Myometrial cell (primary cell): Measurements from ENCODE around the gene LCN12. TPM values are rescaled to one million over a fixed set of nuclear protein-coding genes. Genes with fewer than 3 reads are reported as not detected.

Experiments used
- total RNA-seq: library from RNA; depleted of rRNA; stranded (reverse); fragments of >200 nt; gene quantifications from 2 replicates; pipeline ENCODE4 v1.2.3, GENCODE V29; 2015

Gene LCN12
- total RNA-seq = not detected in 2 replicates

DNA sequence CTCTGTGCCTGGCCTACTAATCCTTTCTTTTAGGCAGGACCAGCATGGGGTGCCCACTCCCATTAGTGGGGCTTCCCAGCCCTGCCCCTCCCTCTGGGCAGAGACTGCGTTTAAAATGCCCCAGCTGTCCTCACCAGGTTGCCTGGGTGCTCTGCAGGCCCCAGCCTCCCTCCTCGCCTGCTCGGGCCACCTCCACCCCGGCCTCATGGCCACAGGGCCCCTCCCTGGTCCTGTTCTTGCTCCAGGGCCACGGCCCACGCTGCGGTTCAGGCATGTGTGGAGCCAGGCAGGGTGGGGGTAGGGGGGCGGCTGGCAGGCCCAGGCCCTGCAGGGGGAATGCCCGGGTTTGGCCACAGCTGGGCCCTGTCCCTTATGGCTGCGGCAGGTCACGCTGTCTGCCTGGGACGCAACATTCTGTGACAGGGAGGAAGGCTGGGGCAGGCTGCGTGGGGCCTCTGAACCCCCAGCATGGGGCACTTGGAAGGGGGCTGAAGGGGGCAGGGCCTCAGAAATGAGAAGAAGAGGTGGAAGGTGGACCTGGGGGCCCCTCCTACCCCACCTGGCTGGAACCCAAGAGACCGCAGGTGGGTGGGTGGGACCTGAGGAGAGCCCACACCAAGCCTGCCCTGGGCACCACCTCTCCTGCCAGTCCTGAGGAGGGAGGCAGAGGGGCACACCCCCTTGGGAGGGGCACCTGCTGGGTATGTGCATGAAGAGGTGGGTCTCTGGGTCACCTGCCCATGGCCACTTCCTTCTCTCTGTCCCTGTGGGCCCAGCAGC, at the start of gene LCN12:
LCN12 (plus strand) TSS at position 733 of the 780 bp plus-strand sequence. CDS start 55 bp downstream, outside the sequence.

DNA sequence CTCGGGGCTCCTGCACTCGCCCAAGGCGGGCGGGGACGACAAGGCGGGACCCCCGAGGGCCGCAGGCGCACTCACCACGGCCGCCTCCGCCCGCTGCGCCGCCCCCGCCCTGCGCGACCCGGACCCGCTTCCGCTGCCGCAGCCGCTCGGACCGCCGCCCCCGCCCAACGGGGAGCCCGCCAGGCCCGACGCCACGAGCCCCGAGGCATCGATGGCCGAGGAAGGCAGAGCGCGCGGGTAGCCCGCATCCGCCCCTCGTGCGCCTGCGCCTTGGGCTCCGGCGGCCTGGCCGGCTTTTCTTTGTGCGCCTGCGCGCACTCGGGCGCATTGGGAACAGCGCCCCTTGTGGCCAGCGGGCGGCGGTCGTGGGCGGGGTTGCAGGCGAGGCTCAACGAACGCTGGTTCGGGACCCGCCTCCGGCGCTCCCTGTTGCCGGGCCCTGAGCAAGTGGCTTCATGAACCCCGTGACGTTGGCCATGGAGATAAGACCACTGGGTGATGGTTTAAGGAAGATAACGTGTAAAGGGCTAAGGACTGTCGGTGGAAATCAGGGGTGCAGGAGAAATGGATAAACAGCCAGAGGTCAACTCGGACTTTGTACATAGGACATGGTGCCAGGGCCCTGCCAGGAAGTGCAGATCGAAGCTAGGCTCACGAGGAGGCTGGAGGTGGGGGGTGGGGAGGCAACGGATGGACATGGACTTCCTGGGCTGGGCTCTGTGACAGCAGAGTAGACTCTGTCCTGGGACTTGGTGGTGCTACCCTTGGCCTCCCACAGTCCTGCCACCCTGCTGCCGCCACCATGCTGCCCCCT, 7.3 kb upstream of the LCN12 start, which contains the start of the genes C8G and FBXW5:
C8G (plus strand) TSS at position 725 of the 814 bp plus-strand sequence; CDS start at position 803, 78 bp downstream.
FBXW5 (minus strand) TSS at position 220 of the 814 bp plus-strand sequence. CDS start 655 bp downstream, outside the sequence.

GRCh38 chr9:136977223-136977622, 25.1 kb downstream of the LCN12 start, which contains the start of gene PTGDS:
Gene PTGDS, plus strand, starts transcription at chr9:136977504. Its CDS starts 75 bp downstream, at chr9:136977579.

GRCh38 chr9:136982232-136983051, 30.4 kb downstream of the LCN12 start, which contains the start of gene LCNL1:
Gene LCNL1, plus strand, starts transcription at chr9:136982993. Its CDS starts 594 bp downstream, at chr9:136983587.

GRCh38 chr9:136991993-136992818, 40.1 kb downstream of the LCN12 start, which contains the start of gene PAXX:
Gene PAXX, plus strand, starts transcription at chr9:136992422. Its CDS starts 22 bp downstream, at chr9:136992444.

GRCh38 chr9:136996361-136997292, 44.6 kb downstream of the LCN12 start, which contains the start of gene CLIC3:
Gene CLIC3, minus strand, starts transcription at chr9:136996568. Its CDS starts 25 bp downstream, at chr9:136996543.

Other genes with a start within 250 kb of the LCN12 start
- gene DIPK1B, start 239.7 kb upstream of the LCN12 start, total RNA-seq = 0.86 TPM in 1 of 2 replicates, not detected in the other
- gene LCN10, start 209.3 kb upstream of the LCN12 start, total RNA-seq = not detected in 2 replicates
- gene LCN6, start 203.7 kb upstream of the LCN12 start, total RNA-seq = not detected in 2 replicates
- gene LCN8, start 194.0 kb upstream of the LCN12 start, total RNA-seq = not detected in 2 replicates
- gene LCN15, start 187.8 kb upstream of the LCN12 start, total RNA-seq = not detected in 2 replicates
- 84.2 and 107 TPM in 2 replicates for gene TMEM141, start 160.9 kb upstream of the LCN12 start, total RNA-seq
- under 0.01 TPM in 1 of 2 replicates, not detected in the other for gene CCDC183, start 155.9 kb upstream of the LCN12 start, total RNA-seq
- gene RABL6, start 144.3 kb upstream of the LCN12 start, total RNA-seq = 93.4 and 94.1 TPM in 2 replicates
- gene AJM1, start 109.8 kb upstream of the LCN12 start, total RNA-seq = 1.4 TPM in 1 of 2 replicates, not detected in the other
- gene PHPT1, start 102.9 kb upstream of the LCN12 start, total RNA-seq = 116 and 117 TPM in 2 replicates
- gene MAMDC4, start 99.9 kb upstream of the LCN12 start, total RNA-seq = 0.71 and 1.4 TPM in 2 replicates
- 389 and 408 TPM in 2 replicates for gene EDF1, start 86.0 kb upstream of the LCN12 start, total RNA-seq
- gene TRAF2, start 65.8 kb upstream of the LCN12 start, total RNA-seq = 10.3 and 13.5 TPM in 2 replicates
- gene FBXW5, start 7.5 kb upstream of the LCN12 start, total RNA-seq = 150 and 202 TPM in 2 replicates
- gene C8G, start 7.0 kb upstream of the LCN12 start, total RNA-seq = not detected in 2 replicates
- gene PTGDS, start 25.2 kb downstream of the LCN12 start, total RNA-seq = 16.1 and 28.3 TPM in 2 replicates
- 0.29 and 0.35 TPM in 2 replicates for gene LCNL1, start 30.7 kb downstream of the LCN12 start, total RNA-seq
- 38.8 and 45.3 TPM in 2 replicates for gene PAXX, start 40.1 kb downstream of the LCN12 start, total RNA-seq
- gene CLIC3, start 44.3 kb downstream of the LCN12 start, total RNA-seq = 21.6 and 29.6 TPM in 2 replicates
- gene ABCA2, start 76.0 kb downstream of the LCN12 start, total RNA-seq = 12.8 and 52.2 TPM in 2 replicates
- gene FUT7, start 79.8 kb downstream of the LCN12 start, total RNA-seq = not detected in 2 replicates
- 24.2 and 27.3 TPM in 2 replicates for gene NPDC1, start 93.9 kb downstream of the LCN12 start, total RNA-seq
- gene ENTPD2, start 101.8 kb downstream of the LCN12 start, total RNA-seq = 0.58 TPM in 1 of 2 replicates, not detected in the other
- 17.3 and 17.5 TPM in 2 replicates for gene SAPCD2, start 118.3 kb downstream of the LCN12 start, total RNA-seq
- 4.6 and 5.5 TPM in 2 replicates for gene UAP1L1, start 125.2 kb downstream of the LCN12 start, total RNA-seq
- 122 and 133 TPM in 2 replicates for gene MAN1B1, start 134.7 kb downstream of the LCN12 start, total RNA-seq
- gene DPP7, start 162.5 kb downstream of the LCN12 start, total RNA-seq = 62.6 and 81.0 TPM in 2 replicates
- not detected in 2 replicates for gene GRIN1, start 186.9 kb downstream of the LCN12 start, total RNA-seq
- gene LRRC26, start 217.8 kb downstream of the LCN12 start, total RNA-seq = not detected in 2 replicates
- not detected in 2 replicates for gene TMEM210, start 219.8 kb downstream of the LCN12 start, total RNA-seq
- 10.7 and 16.3 TPM in 2 replicates for gene ANAPC2, start 236.3 kb downstream of the LCN12 start, total RNA-seq
- 69.1 and 154 TPM in 2 replicates for gene SSNA1, start 236.4 kb downstream of the LCN12 start, total RNA-seq
- 9.2 and 14.7 TPM in 2 replicates for gene TPRN, start 248.5 kb downstream of the LCN12 start, total RNA-seq